Measurements from ENCODE around the gene NKX2-8. TPM values are rescaled to one million over a fixed set of nuclear protein-coding genes. Genes with fewer than 3 reads are reported as not detected.

NKX2-8 gene
- total and polyA plus RNA-seq, 2 experiments from 2014 or later: not detected

DNA sequence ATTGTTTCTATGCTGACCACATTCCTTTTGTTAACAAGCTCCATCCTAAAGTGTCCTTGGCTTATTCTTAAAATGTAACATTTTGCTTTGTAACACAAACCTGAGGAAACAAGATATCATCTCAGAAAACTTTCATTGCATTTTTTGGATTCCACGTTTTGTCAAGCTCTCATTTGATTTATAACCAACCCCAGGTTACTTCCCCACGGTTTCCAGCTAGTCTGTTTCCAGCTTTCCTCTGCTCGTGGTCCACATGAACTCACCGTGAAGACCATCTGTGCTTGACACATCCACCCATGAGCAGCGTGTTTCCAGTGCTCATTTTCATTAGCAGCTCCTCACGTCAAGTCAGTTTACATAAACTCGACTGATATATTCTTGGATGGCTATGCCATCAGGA lies 6.4 kb upstream of the NKX2-8 start:
- Histone ChIP-seq H4K20me1 (ENCODE audit: insufficient read depth, poor library complexity, severe bottlenecking) (no peaks in the 10 kb centered on the region), H3K9me3 (ENCODE audit: low read depth) (no peaks in the 10 kb centered on the region), H3K4me2 (no peak overlapping the region), H3K9me2 (replicated peaks; ENCODE audit: insufficient read depth) (no peaks in the 10 kb centered on the region), H3K27ac (no peak overlapping the region), H3K36me3 (replicated peaks; ENCODE audit: insufficient read depth, low read depth) (no peaks in the 10 kb centered on the region), H3K79me2 (no peaks in the 10 kb centered on the region), H3K27me3 (peaks cover 84% of the 10 kb centered on the region), H3K4me1 (ENCODE audit: insufficient read depth) (no peaks in the 10 kb centered on the region), H2AFZ (no peak overlapping the region), H3K4me3 (no peak overlapping the region)
- TF ChIP-seq EZH2phosphoT487 (IDR thresholded peaks at IDR 0.05; ENCODE audit: low read depth, severe bottlenecking, unreplicated experiment): no peak
- TF ChIP-seq, protein P1, sequence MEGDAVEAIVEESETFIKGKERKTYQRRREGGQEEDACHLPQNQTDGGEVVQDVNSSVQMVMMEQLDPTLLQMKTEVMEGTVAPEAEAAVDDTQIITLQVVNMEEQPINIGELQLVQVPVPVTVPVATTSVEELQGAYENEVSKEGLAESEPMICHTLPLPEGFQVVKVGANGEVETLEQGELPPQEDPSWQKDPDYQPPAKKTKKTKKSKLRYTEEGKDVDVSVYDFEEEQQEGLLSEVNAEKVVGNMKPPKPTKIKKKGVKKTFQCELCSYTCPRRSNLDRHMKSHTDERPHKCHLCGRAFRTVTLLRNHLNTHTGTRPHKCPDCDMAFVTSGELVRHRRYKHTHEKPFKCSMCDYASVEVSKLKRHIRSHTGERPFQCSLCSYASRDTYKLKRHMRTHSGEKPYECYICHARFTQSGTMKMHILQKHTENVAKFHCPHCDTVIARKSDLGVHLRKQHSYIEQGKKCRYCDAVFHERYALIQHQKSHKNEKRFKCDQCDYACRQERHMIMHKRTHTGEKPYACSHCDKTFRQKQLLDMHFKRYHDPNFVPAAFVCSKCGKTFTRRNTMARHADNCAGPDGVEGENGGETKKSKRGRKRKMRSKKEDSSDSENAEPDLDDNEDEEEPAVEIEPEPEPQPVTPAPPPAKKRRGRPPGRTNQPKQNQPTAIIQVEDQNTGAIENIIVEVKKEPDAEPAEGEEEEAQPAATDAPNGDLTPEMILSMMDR (IDR thresholded peaks at IDR 0.05; ENCODE audit: poor library complexity): no peak
- no peak for TF ChIP-seq EZH2 (IDR thresholded peaks at IDR 0.05; ENCODE audit: borderline replicate concordance)
- WGBS (ENCODE audit: low lambda C conversion rate, missing lambda C conversion rate): 42% methylated on average over 7 of the region's 7 CpGs
- no peak for DNase-seq (ENCODE audit: low spot score)

DNA sequence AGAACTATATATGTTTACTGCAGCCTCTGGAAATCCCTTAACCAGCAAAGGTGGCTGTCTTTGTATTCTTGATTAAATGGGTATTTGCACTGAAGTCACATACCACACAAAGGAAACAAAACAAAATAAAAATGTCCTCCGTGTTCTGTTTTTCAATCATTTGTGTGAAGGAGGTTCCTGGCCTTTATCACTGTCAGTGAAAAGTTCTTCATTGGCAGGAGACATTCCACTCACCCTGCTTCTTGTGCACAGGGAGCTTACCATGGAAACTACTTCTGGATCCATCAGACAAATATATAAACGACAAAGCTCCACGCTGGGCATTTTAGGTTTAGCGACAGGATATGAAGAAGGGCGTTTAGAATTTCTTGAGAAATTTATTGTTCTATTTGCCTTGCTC lies 5.7 kb upstream of the NKX2-8 start:
- Histone ChIP-seq H3K9me2 (replicated peaks; ENCODE audit: insufficient read depth) (no peaks in the 10 kb centered on the region), H3K27ac (no peak overlapping the region), H4K20me1 (ENCODE audit: insufficient read depth, poor library complexity, severe bottlenecking) (no peaks in the 10 kb centered on the region), H3K4me1 (ENCODE audit: insufficient read depth) (no peaks in the 10 kb centered on the region), H3K4me3 (no peak overlapping the region), H2AFZ (no peak overlapping the region), H3K4me2 (no peak overlapping the region), H3K9me3 (ENCODE audit: low read depth) (no peaks in the 10 kb centered on the region), H3K27me3 (peaks cover 85% of the 10 kb centered on the region), H3K36me3 (replicated peaks; ENCODE audit: insufficient read depth, low read depth) (no peaks in the 10 kb centered on the region), H3K79me2 (no peaks in the 10 kb centered on the region)
- no peak for TF ChIP-seq EZH2phosphoT487 (IDR thresholded peaks at IDR 0.05; ENCODE audit: low read depth, severe bottlenecking, unreplicated experiment)
- no peak for DNase-seq (ENCODE audit: low spot score)
- 41% methylated on average over 5 of the region's 5 CpGs for WGBS (ENCODE audit: low lambda C conversion rate, missing lambda C conversion rate)

DNA sequence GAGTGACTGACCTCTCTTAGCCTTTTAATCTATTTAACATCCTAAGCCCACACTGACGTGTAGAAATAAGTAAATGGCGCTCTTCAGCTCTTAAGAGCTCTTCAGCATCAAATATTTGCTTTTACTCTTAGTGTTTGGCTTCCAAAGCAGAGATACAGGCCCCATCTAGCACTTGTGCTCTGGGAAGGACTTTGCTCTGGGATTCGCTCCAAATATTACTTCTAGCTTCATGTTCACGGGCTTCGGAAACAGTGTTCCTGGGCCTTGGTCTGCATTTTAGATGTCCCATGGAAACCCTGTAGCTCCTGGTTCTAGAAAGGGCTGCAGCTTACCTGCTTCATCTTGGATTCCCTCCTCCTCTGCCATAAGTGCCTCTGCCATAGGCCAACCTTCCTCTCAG lies 2.7 kb upstream of the NKX2-8 start:
- DNase-seq (ENCODE audit: low spot score): no peak
- Histone ChIP-seq H3K27me3 (peaks cover 83% of the 10 kb centered on the region), H3K4me1 (ENCODE audit: insufficient read depth) (peaks cover 12% of the 10 kb centered on the region), H3K36me3 (replicated peaks; ENCODE audit: insufficient read depth, low read depth) (no peaks in the 10 kb centered on the region), H3K27ac (no peak overlapping the region), H3K9me3 (ENCODE audit: low read depth) (no peaks in the 10 kb centered on the region), H2AFZ (no peak overlapping the region), H3K79me2 (no peaks in the 10 kb centered on the region), H3K9me2 (replicated peaks; ENCODE audit: insufficient read depth) (no peaks in the 10 kb centered on the region), H3K4me3 (no peak overlapping the region), H3K4me2 (no peak overlapping the region), H4K20me1 (ENCODE audit: insufficient read depth, poor library complexity, severe bottlenecking) (no peaks in the 10 kb centered on the region)
- TF ChIP-seq EZH2phosphoT487 (IDR thresholded peaks at IDR 0.05; ENCODE audit: low read depth, severe bottlenecking, unreplicated experiment) (no peak), EZH2 (IDR thresholded peaks at IDR 0.05; ENCODE audit: borderline replicate concordance) (no peak)
- TF ChIP-seq, protein P1 (IDR thresholded peaks at IDR 0.05; ENCODE audit: poor library complexity): no peak
- WGBS (ENCODE audit: low lambda C conversion rate, missing lambda C conversion rate): 53% methylated on average over 5 of the region's 5 CpGs

DNA sequence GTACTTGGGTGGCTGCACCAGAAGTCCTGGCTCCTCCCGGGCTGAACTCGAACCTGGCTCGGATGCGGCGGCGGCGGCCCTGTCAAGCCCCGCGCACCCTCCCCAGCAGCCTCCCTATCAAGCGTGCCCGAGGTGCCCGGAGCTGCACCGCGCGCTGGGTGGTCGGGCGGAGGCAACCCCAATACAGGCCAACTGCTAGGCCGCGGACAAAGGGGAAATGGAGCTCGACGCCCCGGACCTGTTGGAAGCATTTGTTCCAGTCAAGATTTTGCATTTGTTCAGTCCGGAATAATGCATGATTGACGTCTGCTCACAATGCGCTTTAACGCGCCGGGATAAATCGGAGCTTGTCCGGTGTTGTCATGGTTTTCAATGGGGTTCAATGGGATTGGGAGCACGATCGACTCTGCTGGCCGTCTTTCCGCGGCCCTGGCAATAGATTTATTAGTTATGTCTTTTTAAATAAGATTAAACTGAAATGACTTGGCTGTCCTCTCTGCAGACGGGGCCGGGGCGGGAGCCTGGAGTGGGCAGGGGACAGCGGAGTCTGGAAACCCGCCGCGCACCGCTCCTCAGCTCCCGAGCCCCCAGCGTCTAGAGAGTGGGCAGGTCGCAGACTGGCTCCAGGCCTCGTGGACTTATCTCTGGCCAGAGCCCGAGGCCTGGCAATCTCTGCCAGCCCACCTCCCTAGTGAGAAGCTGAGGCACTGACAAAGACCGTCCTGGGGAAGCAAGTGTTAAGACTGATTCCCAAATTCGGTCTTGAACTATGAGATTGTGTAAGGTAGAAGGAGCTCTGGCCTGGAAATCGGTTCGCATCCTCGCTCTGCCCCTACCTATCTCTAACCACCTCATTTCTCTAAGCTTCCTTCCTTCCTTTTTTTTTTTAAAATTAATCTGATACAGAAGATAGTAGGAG lies 1.7 kb upstream of the NKX2-8 start:
- WGBS (ENCODE audit: low lambda C conversion rate, missing lambda C conversion rate): 58% methylated on average over 52 of the region's 53 CpGs
- no peaks in the 10 kb centered on the region for H3K79me2 ChIP-seq
- no peak overlapping the region for H2AFZ ChIP-seq
- peak; percentile 23 for TF ChIP-seq EZH2 (IDR thresholded peaks at IDR 0.05; ENCODE audit: borderline replicate concordance)
- TF ChIP-seq, protein P1 (IDR thresholded peaks at IDR 0.05; ENCODE audit: poor library complexity): no peak
- no peak overlapping the region for H3K4me3 ChIP-seq
- no peaks in the 10 kb centered on the region for H4K20me1 ChIP-seq (ENCODE audit: insufficient read depth, poor library complexity, severe bottlenecking)
- DNase-seq (ENCODE audit: low spot score): no peak
- H3K27ac ChIP-seq: no peak overlapping the region
- H3K4me1 ChIP-seq (ENCODE audit: insufficient read depth): peaks cover 12% of the 10 kb centered on the region
- peaks cover 84% of the 10 kb centered on the region for H3K27me3 ChIP-seq
- H3K36me3 ChIP-seq (replicated peaks; ENCODE audit: insufficient read depth, low read depth): no peaks in the 10 kb centered on the region
- H3K9me3 ChIP-seq (ENCODE audit: low read depth): no peaks in the 10 kb centered on the region
- no peak overlapping the region for H3K4me2 ChIP-seq
- H3K9me2 ChIP-seq (replicated peaks; ENCODE audit: insufficient read depth): no peaks in the 10 kb centered on the region
